Lower leg skin (tissue), 3 donors: ENCODE measurements around the gene MTA1.

Experiments
- CTCF ChIP-seq, 3 donors: fragments of 450-650 bp; IDR thresholded peaks; one replicate each; pipeline ENCODE4 v1.5.1; 2016; ENCODE audit warnings: antibody characterized with exemption in 3 of 3, mild to moderate bottlenecking in 3 of 3, moderate library complexity in 2 of 3
- POLR2A ChIP-seq, 2 donors: fragments of 450-650 bp; IDR thresholded peaks; one replicate each; pipeline ENCODE4 v1.6.1; 2016 to 2017; ENCODE audit warnings: antibody characterized with exemption in 2 of 2, mild to moderate bottlenecking in 1 of 2, moderate library complexity in 1 of 2

DNA sequence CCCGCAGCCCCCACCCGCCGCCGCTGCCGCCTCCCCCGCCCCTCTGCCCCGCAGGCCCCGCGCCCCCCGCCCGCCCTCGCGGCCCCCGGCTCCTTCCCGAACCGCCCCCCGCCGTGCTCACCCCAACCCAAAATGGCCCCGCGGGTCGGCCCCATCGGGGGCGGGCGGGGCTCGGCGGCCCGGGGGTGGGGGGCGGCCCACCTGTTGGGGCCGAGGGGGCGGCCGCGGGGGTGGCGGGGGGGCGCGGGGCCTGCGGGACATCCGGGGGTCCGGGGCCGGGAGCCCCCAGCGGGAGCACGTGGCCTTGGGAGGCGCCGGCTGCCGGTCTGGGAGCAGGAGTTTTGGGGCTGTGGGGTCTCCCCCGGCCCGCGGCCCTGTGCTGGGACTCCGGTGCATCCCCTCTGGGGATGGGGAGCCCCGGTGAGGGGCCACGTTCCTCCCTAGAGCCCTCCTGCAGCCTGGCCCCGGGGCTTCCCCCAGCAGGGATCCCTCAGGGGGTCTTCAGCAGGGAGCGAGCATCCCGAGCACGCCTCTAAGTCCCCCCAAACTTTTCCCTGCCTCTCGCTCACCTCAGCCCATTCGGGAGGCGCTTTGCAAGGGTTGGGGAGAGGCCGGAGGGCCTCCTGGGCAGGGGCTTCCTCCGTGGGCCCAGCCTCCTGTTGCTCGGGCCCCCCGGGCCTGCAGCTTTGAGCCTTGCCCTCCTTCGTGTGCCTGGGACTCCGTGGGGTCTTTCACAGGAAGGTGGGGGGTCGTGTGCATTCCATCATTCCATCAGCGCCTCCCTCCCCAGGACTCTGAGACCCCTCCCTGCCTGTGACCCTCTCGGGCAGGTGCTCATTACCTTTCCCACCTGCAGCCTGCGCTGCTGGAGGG, 710 bp downstream of the MTA1 start:
- TF ChIP-seq CTCF (IDR thresholded peaks at IDR 0.05) = no peak
- TF ChIP-seq POLR2A (IDR thresholded peaks at IDR 0.05) = no peak
